Loucy (cell line): ENCODE data around the gene KNDC1.

Source experiments
- H2AFZ ChIP-seq: fragments of 200-600 bp; sonication (generic); 2 replicates; pipeline ENCODE4 v1.6.0; 2016; ENCODE audit warnings: antibody characterized with exemption, mild to moderate bottlenecking, low read length, moderate library complexity
- H3F3A ChIP-seq: fragments of 200-600 bp; 2 replicates; pipeline ENCODE4 v1.6.0; 2016; ENCODE audit warnings: antibody characterized with exemption, low read depth, mild to moderate bottlenecking
- H3K27me3 ChIP-seq: fragments of 200-600 bp; sonication (generic); 2 replicates; pipeline ENCODE4 v1.6.1; 2014; ENCODE audit warnings: low read length, mild to moderate bottlenecking; ENCODE audit not compliant: insufficient read depth, poor library complexity, severe bottlenecking
- H3K36me3 ChIP-seq: fragments of 200-600 bp; sonication (generic); 2 replicates; pipeline ENCODE4 v1.6.1; 2016; ENCODE audit warnings: low read length; ENCODE audit not compliant: insufficient read depth
- H3K4me1 ChIP-seq: fragments of 200-600 bp; sonication (generic); 2 replicates; pipeline ENCODE4 v1.5.1; 2014; ENCODE audit warnings: low read length, mild to moderate bottlenecking; ENCODE audit not compliant: insufficient read depth, poor library complexity, severe bottlenecking
- H3K4me2 ChIP-seq: fragments of 200-600 bp; sonication (generic); 2 replicates; pipeline ENCODE4 v1.6.0; 2014; ENCODE audit warnings: antibody characterized with exemption, low read length, low read depth, mild to moderate bottlenecking; ENCODE audit not compliant: poor library complexity, severe bottlenecking
- H3K4me3 ChIP-seq: fragments of 200-600 bp; sonication (generic); 2 replicates; pipeline ENCODE4 v1.5.1; 2014; ENCODE audit warnings: low read length, mild to moderate bottlenecking, mixed read lengths; ENCODE audit not compliant: poor library complexity, severe bottlenecking
- H3K79me2 ChIP-seq: fragments of 200-600 bp; sonication (generic); 2 replicates; pipeline ENCODE4 v1.6.1; 2014; ENCODE audit warnings: low read length; ENCODE audit not compliant: insufficient read depth
- H3K9ac ChIP-seq: fragments of 200-600 bp; sonication (generic); 2 replicates; pipeline ENCODE4 v1.6.0; 2014; ENCODE audit warnings: mild to moderate bottlenecking, low read depth, low read length, moderate library complexity; ENCODE audit not compliant: poor library complexity, severe bottlenecking
- H3K9me2 ChIP-seq: fragments of 200-600 bp; sonication (generic); replicated peaks from 2 replicates; pipeline ENCODE4 v1.6.1; 2016; ENCODE audit warnings: low read depth, low read length, mixed read lengths
- H3K9me3 ChIP-seq: fragments of 200-600 bp; sonication (generic); 2 replicates; pipeline ENCODE4 v1.6.1; 2014; ENCODE audit warnings: mild to moderate bottlenecking, antibody characterized with exemption, low read length, low read depth; ENCODE audit not compliant: insufficient read depth
- H4K20me1 ChIP-seq: fragments of 200-600 bp; sonication (generic); 2 replicates; pipeline ENCODE4 v1.6.0; 2014; ENCODE audit warnings: antibody characterized with exemption, low read length, mild to moderate bottlenecking; ENCODE audit not compliant: insufficient read depth, poor library complexity, severe bottlenecking
- EZH2phosphoT487 ChIP-seq: fragments of 200-600 bp; IDR thresholded peaks from 2 replicates; pipeline ENCODE4 v1.6.1; 2018; ENCODE audit warnings: antibody characterized with exemption, mild to moderate bottlenecking, moderate library complexity, borderline replicate concordance
- TF ChIP-seq, protein P1 (sequence below): fragments of 200-600 bp; sonication (generic); conservative IDR thresholded peaks from 2 replicates; pipeline ENCODE4 v1.5.1; 2014; ENCODE audit warnings: mild to moderate bottlenecking, antibody characterized with exemption, low read length

The KNDC1 gene

DNA sequence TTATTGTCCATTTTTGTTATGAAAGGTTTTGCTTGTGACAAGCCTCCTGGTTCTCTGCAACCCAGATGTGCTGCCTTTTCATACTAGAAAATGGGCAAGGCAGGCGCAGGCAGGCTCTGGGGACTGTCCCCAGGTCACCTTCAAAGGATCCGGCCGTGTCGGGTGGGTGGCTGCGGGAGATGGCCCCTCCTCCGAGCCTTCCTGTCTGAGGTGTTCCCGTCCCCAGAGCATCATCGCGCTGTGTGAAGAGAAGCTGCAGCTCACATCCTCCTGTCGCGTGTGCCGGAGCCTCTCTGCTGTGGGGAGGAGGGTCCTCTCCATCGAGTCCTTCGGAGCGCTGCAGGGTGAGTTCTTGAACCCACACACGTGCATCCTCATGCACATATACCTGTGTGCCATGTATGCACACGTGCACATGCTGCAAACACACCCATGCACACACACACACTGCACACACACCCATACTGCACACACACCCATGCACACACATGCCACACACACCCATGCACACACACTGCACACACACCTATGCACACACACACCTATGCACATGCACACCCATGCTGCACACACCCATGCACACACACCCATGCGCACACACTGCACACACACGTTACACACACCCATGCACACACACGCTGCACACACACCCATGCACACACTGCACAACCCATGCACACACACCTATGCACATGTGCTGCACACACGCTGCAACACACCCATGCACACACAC lies 23.8 kb downstream of the KNDC1 start:
- no peaks in the 10 kb centered on the region for H3K79me2 ChIP-seq
- no peaks in the 10 kb centered on the region for H3F3A ChIP-seq
- no peak overlapping the region for H2AFZ ChIP-seq
- TF ChIP-seq, protein P1, sequence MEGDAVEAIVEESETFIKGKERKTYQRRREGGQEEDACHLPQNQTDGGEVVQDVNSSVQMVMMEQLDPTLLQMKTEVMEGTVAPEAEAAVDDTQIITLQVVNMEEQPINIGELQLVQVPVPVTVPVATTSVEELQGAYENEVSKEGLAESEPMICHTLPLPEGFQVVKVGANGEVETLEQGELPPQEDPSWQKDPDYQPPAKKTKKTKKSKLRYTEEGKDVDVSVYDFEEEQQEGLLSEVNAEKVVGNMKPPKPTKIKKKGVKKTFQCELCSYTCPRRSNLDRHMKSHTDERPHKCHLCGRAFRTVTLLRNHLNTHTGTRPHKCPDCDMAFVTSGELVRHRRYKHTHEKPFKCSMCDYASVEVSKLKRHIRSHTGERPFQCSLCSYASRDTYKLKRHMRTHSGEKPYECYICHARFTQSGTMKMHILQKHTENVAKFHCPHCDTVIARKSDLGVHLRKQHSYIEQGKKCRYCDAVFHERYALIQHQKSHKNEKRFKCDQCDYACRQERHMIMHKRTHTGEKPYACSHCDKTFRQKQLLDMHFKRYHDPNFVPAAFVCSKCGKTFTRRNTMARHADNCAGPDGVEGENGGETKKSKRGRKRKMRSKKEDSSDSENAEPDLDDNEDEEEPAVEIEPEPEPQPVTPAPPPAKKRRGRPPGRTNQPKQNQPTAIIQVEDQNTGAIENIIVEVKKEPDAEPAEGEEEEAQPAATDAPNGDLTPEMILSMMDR = no peak
- no peak for TF ChIP-seq EZH2phosphoT487
- H3K4me2 ChIP-seq = no peak overlapping the region
- no peaks in the 10 kb centered on the region for H3K27me3 ChIP-seq
- H4K20me1 ChIP-seq = no peaks in the 10 kb centered on the region
- H3K9me2 ChIP-seq = no peaks in the 10 kb centered on the region
- H3K9ac ChIP-seq = no peak overlapping the region
- H3K4me3 ChIP-seq = no peak overlapping the region
- H3K4me1 ChIP-seq = no peaks in the 10 kb centered on the region
- peaks cover 23% of the 10 kb centered on the region; the same call in 1 of the 2 replicates for H3K9me3 ChIP-seq
- H3K36me3 ChIP-seq = no peaks in the 10 kb centered on the region

DNA sequence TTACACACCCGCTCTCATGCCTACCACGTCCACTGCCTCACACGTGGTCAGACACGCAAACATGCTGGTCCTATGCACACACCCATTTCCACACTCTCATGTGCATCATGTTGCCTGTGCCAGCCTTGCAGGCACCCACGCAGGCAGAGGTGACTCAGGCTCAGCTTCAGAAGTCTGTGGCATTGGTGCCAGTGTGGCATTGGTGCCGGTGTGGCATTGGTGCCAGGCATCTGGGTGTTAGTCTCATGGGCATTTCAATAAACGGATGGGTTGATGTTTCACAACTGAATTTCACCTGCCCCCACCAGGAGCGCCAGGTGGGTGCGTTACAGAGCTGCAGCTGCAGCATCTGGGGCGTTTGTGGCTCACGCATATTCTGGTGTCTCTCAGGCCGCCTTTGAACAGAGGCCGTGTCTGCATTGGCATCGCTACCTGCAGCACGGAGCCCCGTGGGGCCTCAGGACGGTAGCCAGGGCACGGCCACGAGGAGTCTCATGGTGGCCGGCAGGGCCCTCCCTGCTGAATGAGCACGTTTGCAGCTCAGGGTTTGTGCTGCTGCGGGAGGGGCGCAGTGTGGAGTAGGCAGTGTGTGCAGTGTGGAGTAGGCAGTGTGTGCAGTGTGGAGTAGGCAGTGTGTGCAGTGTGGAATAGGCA lies 24.7 kb downstream of the KNDC1 start:
- no peaks in the 10 kb centered on the region for H3K4me1 ChIP-seq
- no peaks in the 10 kb centered on the region for H3K27me3 ChIP-seq
- no peaks in the 10 kb centered on the region for H4K20me1 ChIP-seq
- H3K4me2 ChIP-seq = no peak overlapping the region
- H3K9ac ChIP-seq = no peak overlapping the region
- no peak overlapping the region for H3K4me3 ChIP-seq
- no peaks in the 10 kb centered on the region for H3K9me2 ChIP-seq
- H3F3A ChIP-seq = no peaks in the 10 kb centered on the region
- no peaks in the 10 kb centered on the region for H3K36me3 ChIP-seq
- peaks cover 19% of the 10 kb centered on the region; the same call in 1 of the 2 replicates for H3K9me3 ChIP-seq
- no peaks in the 10 kb centered on the region for H3K79me2 ChIP-seq
- H2AFZ ChIP-seq = no peak overlapping the region
- TF ChIP-seq EZH2phosphoT487 = no peak
- TF ChIP-seq, protein P1 = no peak

DNA sequence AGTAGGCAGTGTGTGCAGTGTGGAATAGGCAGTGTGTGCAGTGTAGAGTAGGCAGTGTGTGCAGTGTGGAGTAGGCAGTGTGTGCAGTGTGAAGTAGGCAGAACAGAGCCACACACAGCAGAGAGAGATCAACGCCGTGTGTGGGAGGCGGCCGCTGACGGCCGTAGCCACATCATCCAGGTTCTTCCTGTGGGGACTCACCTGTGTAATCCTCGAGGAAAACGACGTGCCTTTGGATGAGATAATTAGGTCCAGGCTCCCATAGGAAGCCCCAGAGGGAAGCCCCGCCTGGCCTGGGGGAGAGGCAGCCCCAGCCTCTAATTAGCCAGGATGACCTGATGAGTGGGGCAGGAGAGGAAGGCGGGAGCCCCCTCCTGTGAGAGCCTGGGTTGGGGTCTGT lies 25.4 kb downstream of the KNDC1 start:
- Histone ChIP-seq H3K9ac (no peak overlapping the region), H3K9me3 (peaks cover 19% of the 10 kb centered on the region; the same call in 1 of the 2 replicates), H3K27me3 (no peaks in the 10 kb centered on the region), H3K4me1 (no peaks in the 10 kb centered on the region), H3K9me2 (no peaks in the 10 kb centered on the region), H3K36me3 (no peaks in the 10 kb centered on the region), H3F3A (no peaks in the 10 kb centered on the region), H3K4me2 (no peak overlapping the region), H3K4me3 (no peak overlapping the region), H3K79me2 (no peaks in the 10 kb centered on the region), H4K20me1 (no peaks in the 10 kb centered on the region), H2AFZ (no peak overlapping the region)
- TF ChIP-seq EZH2phosphoT487 = no peak
- TF ChIP-seq, protein P1 = no peak
